ENCODE results near the gene SORCS2. TPM values are rescaled to one million over a fixed set of nuclear protein-coding genes. Genes with fewer than 3 reads are reported as not detected.

Gene SORCS2
- total RNA-seq, 1 donor from 2014 or later, result 13.8 TPM

DNA sequence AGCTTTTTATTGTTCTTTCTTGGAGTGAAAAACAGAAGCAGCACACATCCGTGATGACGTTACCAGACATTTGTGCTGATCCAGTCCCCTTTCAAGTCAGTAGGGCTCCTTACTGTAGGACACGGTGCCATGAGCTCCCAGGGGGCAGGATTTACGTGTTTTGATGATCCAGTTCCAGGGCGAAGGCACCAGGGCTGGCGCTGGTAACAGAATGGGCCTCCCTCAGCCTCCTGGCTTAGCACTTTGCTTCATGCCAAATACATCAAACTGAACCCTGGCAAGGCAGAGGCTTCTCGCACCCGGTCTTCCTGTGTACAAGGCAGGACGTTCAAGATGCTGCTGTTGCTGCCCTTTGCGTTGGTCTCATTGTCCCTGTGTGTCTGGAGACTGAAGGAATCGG is 309.0 kb downstream of the SORCS2 start:
- no peak overlapping the region for H2AFZ ChIP-seq (ENCODE audit: low read depth, low read length)
- FAIRE-seq (no peak), DNase-seq (ENCODE audit: low read depth) (no peak)
- Mint-ChIP-seq H3K9me3 (ENCODE audit: unreplicated experiment) (peaks cover 4% of the 10 kb centered on the region), H3K4me3 (ENCODE audit: unreplicated experiment) (no peak overlapping the region), H3K4me1 (ENCODE audit: low read depth, unreplicated experiment) (peaks cover 5% of the 10 kb centered on the region), H3K36me3 (ENCODE audit: low read depth, unreplicated experiment) (peaks cover 5% of the 10 kb centered on the region), H3K27ac (ENCODE audit: unreplicated experiment) (no peak overlapping the region), H3K27me3 (ENCODE audit: low read depth, unreplicated experiment) (peaks cover 60% of the 10 kb centered on the region)
- no peak overlapping the region for H3K9ac ChIP-seq (ENCODE audit: low read length)
- H3K36me3 ChIP-seq (ENCODE audit: insufficient read depth, low read length), result no peaks in the 10 kb centered on the region
- H3K27me3 ChIP-seq (ENCODE audit: insufficient read depth, low read length), result no peaks in the 10 kb centered on the region
- peaks cover 7% of the 10 kb centered on the region for H3K4me1 ChIP-seq (ENCODE audit: insufficient read depth, low read length)
- H3K79me2 ChIP-seq (ENCODE audit: insufficient read depth, low read length), result no peaks in the 10 kb centered on the region
- TF ChIP-seq, protein P1, sequence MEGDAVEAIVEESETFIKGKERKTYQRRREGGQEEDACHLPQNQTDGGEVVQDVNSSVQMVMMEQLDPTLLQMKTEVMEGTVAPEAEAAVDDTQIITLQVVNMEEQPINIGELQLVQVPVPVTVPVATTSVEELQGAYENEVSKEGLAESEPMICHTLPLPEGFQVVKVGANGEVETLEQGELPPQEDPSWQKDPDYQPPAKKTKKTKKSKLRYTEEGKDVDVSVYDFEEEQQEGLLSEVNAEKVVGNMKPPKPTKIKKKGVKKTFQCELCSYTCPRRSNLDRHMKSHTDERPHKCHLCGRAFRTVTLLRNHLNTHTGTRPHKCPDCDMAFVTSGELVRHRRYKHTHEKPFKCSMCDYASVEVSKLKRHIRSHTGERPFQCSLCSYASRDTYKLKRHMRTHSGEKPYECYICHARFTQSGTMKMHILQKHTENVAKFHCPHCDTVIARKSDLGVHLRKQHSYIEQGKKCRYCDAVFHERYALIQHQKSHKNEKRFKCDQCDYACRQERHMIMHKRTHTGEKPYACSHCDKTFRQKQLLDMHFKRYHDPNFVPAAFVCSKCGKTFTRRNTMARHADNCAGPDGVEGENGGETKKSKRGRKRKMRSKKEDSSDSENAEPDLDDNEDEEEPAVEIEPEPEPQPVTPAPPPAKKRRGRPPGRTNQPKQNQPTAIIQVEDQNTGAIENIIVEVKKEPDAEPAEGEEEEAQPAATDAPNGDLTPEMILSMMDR (IDR thresholded peaks at IDR 0.05; ENCODE audit: insufficient read depth, low read depth, low read length), result no peak
- TF ChIP-seq EZH2 (IDR thresholded peaks at IDR 0.05; ENCODE audit: insufficient read depth, low read length), result no peak
- no peaks in the 10 kb centered on the region for H3K9me3 ChIP-seq (ENCODE audit: insufficient read depth, low read depth, low read length)
- no peak overlapping the region for H3K4me2 ChIP-seq (ENCODE audit: low read length)
- H3K4me3 ChIP-seq (ENCODE audit: insufficient read depth, low read depth, low read length), result no peak overlapping the region
- peaks cover 20% of the 10 kb centered on the region for H4K20me1 ChIP-seq (ENCODE audit: insufficient read depth, low read length)
- no peak overlapping the region for H3K27ac ChIP-seq (ENCODE audit: low read depth, low read length)

DNA sequence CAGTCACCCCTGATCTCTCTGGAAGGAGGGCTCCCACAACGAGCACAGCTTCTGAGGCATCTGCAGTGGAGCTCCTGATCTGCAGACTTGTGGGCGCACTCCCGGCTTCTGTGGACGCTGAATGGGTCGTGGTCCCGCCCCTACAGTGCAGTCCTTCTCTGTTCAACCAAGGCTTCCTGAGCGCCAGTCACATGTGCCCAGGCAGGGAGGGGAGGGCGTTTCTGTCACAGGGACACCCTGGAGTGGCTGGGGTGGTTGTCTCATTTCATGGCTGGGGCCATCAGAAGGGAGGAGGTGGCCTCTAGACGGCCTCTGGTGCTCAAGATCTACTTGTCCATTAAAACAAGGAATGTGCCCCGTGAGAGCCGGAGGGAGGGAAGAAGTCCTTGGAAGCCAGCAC is 309.5 kb downstream of the SORCS2 start:
- Mint-ChIP-seq H3K9me3 (ENCODE audit: unreplicated experiment) (peaks cover 4% of the 10 kb centered on the region), H3K27ac (ENCODE audit: unreplicated experiment) (peak overlapping the region; percentile 16), H3K27me3 (ENCODE audit: low read depth, unreplicated experiment) (peaks cover 57% of the 10 kb centered on the region), H3K4me1 (ENCODE audit: low read depth, unreplicated experiment) (peaks cover 5% of the 10 kb centered on the region), H3K4me3 (ENCODE audit: unreplicated experiment) (no peak overlapping the region), H3K36me3 (ENCODE audit: low read depth, unreplicated experiment) (peaks cover 4% of the 10 kb centered on the region)
- TF ChIP-seq EZH2 (IDR thresholded peaks at IDR 0.05; ENCODE audit: insufficient read depth, low read length), result no peak
- TF ChIP-seq, protein P1 (IDR thresholded peaks at IDR 0.05; ENCODE audit: insufficient read depth, low read depth, low read length), result no peak
- H3K4me1 ChIP-seq (ENCODE audit: insufficient read depth, low read length), result peaks cover 11% of the 10 kb centered on the region
- FAIRE-seq, result no peak
- no peak overlapping the region for H3K9ac ChIP-seq (ENCODE audit: low read length)
- H3K36me3 ChIP-seq (ENCODE audit: insufficient read depth, low read length), result no peaks in the 10 kb centered on the region
- H3K27me3 ChIP-seq (ENCODE audit: insufficient read depth, low read length), result no peaks in the 10 kb centered on the region
- H2AFZ ChIP-seq (ENCODE audit: low read depth, low read length), result no peak overlapping the region
- no peaks in the 10 kb centered on the region for H3K79me2 ChIP-seq (ENCODE audit: insufficient read depth, low read length)
- H3K27ac ChIP-seq (ENCODE audit: low read depth, low read length), result no peak overlapping the region
- no peak overlapping the region for H3K4me2 ChIP-seq (ENCODE audit: low read length)
- no peak for DNase-seq (ENCODE audit: low read depth)
- no peaks in the 10 kb centered on the region for H3K9me3 ChIP-seq (ENCODE audit: insufficient read depth, low read depth, low read length)
- no peak overlapping the region for H3K4me3 ChIP-seq (ENCODE audit: insufficient read depth, low read depth, low read length)
- peaks cover 20% of the 10 kb centered on the region for H4K20me1 ChIP-seq (ENCODE audit: insufficient read depth, low read length)

DNA sequence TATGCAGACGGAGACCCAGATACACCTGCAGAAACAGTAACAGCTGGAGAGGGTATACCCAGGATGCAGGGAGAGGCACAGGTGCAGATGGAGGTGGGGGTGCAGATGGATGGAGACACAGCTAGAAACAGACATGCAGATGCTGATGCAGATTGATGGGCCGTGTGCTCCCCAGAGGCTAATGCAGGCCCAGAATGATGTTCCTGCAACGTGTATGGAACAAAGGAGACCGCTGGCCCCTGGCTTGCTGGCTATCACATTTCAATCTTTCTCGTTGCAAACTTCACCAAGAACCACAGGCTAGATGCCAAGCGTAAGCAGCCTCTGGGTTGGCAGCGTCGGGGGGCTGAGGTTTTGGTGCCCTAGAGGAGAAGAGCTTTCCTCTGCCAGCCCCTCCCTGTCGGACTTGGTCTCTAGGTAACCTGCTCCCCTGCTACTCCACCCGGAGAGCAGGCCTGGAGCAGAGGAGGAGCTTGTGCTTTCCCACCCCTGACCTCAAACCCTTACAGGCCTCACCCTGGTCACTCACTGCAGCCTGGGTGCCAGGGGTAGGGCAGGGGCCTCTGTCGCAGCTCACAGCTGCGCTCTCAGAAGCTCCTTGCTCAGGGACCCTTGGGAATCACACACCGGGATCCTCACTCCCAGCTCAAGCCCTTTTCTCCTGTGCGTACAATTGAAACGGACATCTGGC is 311.4 kb downstream of the SORCS2 start:
- no peak for TF ChIP-seq EZH2 (IDR thresholded peaks at IDR 0.05; ENCODE audit: insufficient read depth, low read length)
- TF ChIP-seq, protein P1 (IDR thresholded peaks at IDR 0.05; ENCODE audit: insufficient read depth, low read depth, low read length), result no peak
- FAIRE-seq, result no peak
- Histone ChIP-seq H3K27me3 (ENCODE audit: insufficient read depth, low read length) (no peaks in the 10 kb centered on the region), H3K4me1 (ENCODE audit: insufficient read depth, low read length) (peaks cover 12% of the 10 kb centered on the region), H3K4me3 (ENCODE audit: insufficient read depth, low read depth, low read length) (no peak overlapping the region), H3K27ac (ENCODE audit: low read depth, low read length) (no peak overlapping the region), H4K20me1 (ENCODE audit: insufficient read depth, low read length) (peaks cover 20% of the 10 kb centered on the region), H3K4me2 (ENCODE audit: low read length) (no peak overlapping the region), H3K36me3 (ENCODE audit: insufficient read depth, low read length) (no peaks in the 10 kb centered on the region), H2AFZ (ENCODE audit: low read depth, low read length) (no peak overlapping the region), H3K9ac (ENCODE audit: low read length) (no peak overlapping the region), H3K9me3 (ENCODE audit: insufficient read depth, low read depth, low read length) (no peaks in the 10 kb centered on the region), H3K79me2 (ENCODE audit: insufficient read depth, low read length) (no peaks in the 10 kb centered on the region)
- Mint-ChIP-seq H3K27me3 (ENCODE audit: low read depth, unreplicated experiment) (peaks cover 50% of the 10 kb centered on the region), H3K9me3 (ENCODE audit: unreplicated experiment) (peaks cover under 1% of the 10 kb centered on the region), H3K4me1 (ENCODE audit: low read depth, unreplicated experiment) (peaks cover 7% of the 10 kb centered on the region), H3K36me3 (ENCODE audit: low read depth, unreplicated experiment) (peaks cover 2% of the 10 kb centered on the region), H3K4me3 (ENCODE audit: unreplicated experiment) (no peak overlapping the region), H3K27ac (ENCODE audit: unreplicated experiment) (no peak overlapping the region)
- no peak for DNase-seq (ENCODE audit: low read depth)

Measured in astrocyte (in vitro differentiated cells and primary cell).